Neural progenitor cell (in vitro differentiated cells): ENCODE data around the gene FGD6.

Experiments
- EZH2 ChIP-seq: fragments of 200-600 bp; sonication (generic); IDR thresholded peaks from 2 replicates; pipeline ENCODE4 v1.6.1; 2017; ENCODE audit warnings: antibody characterized with exemption, mild to moderate bottlenecking, moderate library complexity
- TF ChIP-seq, protein P1 (sequence below): fragments of 200-600 bp; sonication (generic); IDR thresholded peaks from 2 replicates; pipeline ENCODE4 v1.5.1; 2017; ENCODE audit warnings: antibody characterized with exemption, mild to moderate bottlenecking

DNA sequence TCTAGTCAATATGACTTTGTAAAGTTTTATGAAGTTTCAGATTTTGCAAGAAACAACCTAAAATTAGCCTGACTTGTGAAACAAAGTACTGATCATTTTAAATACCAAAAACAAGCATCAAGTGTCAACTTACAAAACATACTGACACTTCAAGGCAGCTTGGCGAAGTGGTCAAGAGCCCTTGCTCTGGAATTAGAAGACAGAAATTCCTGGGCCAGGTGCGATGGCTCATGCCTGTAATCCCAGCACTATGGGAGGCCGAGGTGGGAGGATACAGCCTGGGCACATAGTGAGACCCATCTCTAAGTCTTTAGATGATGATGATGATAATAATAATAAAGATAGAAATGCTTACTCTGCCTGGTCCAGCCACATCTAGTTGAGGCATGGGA, 98.5 kb downstream of the FGD6 start:
- TF ChIP-seq, protein P1, sequence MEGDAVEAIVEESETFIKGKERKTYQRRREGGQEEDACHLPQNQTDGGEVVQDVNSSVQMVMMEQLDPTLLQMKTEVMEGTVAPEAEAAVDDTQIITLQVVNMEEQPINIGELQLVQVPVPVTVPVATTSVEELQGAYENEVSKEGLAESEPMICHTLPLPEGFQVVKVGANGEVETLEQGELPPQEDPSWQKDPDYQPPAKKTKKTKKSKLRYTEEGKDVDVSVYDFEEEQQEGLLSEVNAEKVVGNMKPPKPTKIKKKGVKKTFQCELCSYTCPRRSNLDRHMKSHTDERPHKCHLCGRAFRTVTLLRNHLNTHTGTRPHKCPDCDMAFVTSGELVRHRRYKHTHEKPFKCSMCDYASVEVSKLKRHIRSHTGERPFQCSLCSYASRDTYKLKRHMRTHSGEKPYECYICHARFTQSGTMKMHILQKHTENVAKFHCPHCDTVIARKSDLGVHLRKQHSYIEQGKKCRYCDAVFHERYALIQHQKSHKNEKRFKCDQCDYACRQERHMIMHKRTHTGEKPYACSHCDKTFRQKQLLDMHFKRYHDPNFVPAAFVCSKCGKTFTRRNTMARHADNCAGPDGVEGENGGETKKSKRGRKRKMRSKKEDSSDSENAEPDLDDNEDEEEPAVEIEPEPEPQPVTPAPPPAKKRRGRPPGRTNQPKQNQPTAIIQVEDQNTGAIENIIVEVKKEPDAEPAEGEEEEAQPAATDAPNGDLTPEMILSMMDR: no peak
- TF ChIP-seq EZH2: no peak
